GM19240 (cell line): ENCODE measurements around the gene TRAK2.
"Not testable (repeated sequence)": the region's sequence is repeated elsewhere in the genome, so short reads cannot be mapped to it uniquely, and the experiment has no call there.

Experiments used
- DNase-seq: peaks from one replicate; pipeline ENCODE4 v3.0.0; 2011; ENCODE audit warnings: low spot score; ENCODE audit not compliant: insufficient read length

Gene TRAK2

GRCh38 chr2:201451292-201452057 is at the start of gene TRAK2, which contains the start of gene STRADB:
Gene TRAK2, minus strand, starts transcription at chr2:201451458. Its CDS starts 30,951 bp downstream, at chr2:201420507.
Gene STRADB, plus strand, starts transcription at chr2:201451740. Its CDS starts 3,101 bp downstream, at chr2:201454841.
- DNase-seq = peak; percentile 75

- DNase-seq = no peak
Measured at GRCh38 chr2:201500534-201500933, 49.3 kb upstream of the TRAK2 start.

- DNase-seq = no peak
Measured at GRCh38 chr2:201496785-201497184, 45.5 kb upstream of the TRAK2 start.

- no peak for DNase-seq
Measured at GRCh38 chr2:201490291-201490690, 39.0 kb upstream of the TRAK2 start.

GRCh38 chr2:201484805-201485204 is 33.5 kb upstream of the TRAK2 start:
- DNase-seq = no peak

- DNase-seq = not testable (repeated sequence)
Measured at GRCh38 chr2:201483758-201484157, 32.5 kb upstream of the TRAK2 start.

- DNase-seq = no peak
Measured at GRCh38 chr2:201483342-201483741, 32.1 kb upstream of the TRAK2 start.

GRCh38 chr2:201482543-201482942 is 31.3 kb upstream of the TRAK2 start:
- DNase-seq = no peak

GRCh38 chr2:201472411-201472810 is 21.2 kb upstream of the TRAK2 start:
- no peak for DNase-seq

- DNase-seq = no peak
Measured at GRCh38 chr2:201471732-201472393, 20.6 kb upstream of the TRAK2 start.

- DNase-seq = no peak
Measured at GRCh38 chr2:201470821-201471731, 19.8 kb upstream of the TRAK2 start.

- DNase-seq = no peak
Measured at GRCh38 chr2:201467666-201468065, 16.4 kb upstream of the TRAK2 start.

- no peak for DNase-seq
Measured at GRCh38 chr2:201466050-201466675, 14.9 kb upstream of the TRAK2 start.

- no peak for DNase-seq
Measured at GRCh38 chr2:201465524-201465971, 14.3 kb upstream of the TRAK2 start.

- no peak for DNase-seq
Measured at GRCh38 chr2:201464547-201464946, 13.3 kb upstream of the TRAK2 start.

- no peak for DNase-seq
Measured at GRCh38 chr2:201460532-201460931, 9.3 kb upstream of the TRAK2 start.

GRCh38 chr2:201458381-201458780 is 7.1 kb upstream of the TRAK2 start:
- no peak for DNase-seq

- DNase-seq = no peak
Measured at GRCh38 chr2:201452922-201453643, 1.8 kb upstream of the TRAK2 start.

- no peak for DNase-seq
Measured at GRCh38 chr2:201452058-201452921, 1.0 kb upstream of the TRAK2 start.

GRCh38 chr2:201450954-201451291 is 335 bp downstream of the TRAK2 start:
- DNase-seq = peak; percentile 4
